ENCODE measurements around the gene ITCH. TPM values are rescaled to one million over a fixed set of nuclear protein-coding genes. Genes with fewer than 3 reads are reported as not detected.
A peak's percentile ranks its signal among the peaks of the same experiment; 100 is the strongest.

ITCH gene
- 30.9 TPM for total RNA-seq

GRCh38 chr20:34363062-34363464 lies at the start of gene ITCH:
TSS of gene ITCH (plus strand) at chr20:34363273. CDS start at chr20:34393812, 30,539 bp downstream.
- Histone ChIP-seq H3K4me3 (peak within 1 kb of the TSS; percentile 73 to 84), H3K36me3 (no peaks in the 10 kb centered on the region), H3K4me1 (peaks cover 49% of the 10 kb centered on the region), H3K9me3 (no peaks in the 10 kb centered on the region), H3K27ac (peak within 1 kb of the TSS; percentile 92), H3K27me3 (no peaks in the 10 kb centered on the region)
- peak in 1 of 2 donors; percentile 94 for DNase-seq (ENCODE audit: extremely low spot score in 2 of 2)
- no peak for TF ChIP-seq CTCF (IDR thresholded peaks at IDR 0.05)
- peak; percentile 97 to 98 for TF ChIP-seq POLR2AphosphoS5 (IDR thresholded peaks at IDR 0.05; ENCODE audit: insufficient read depth in 1 of 2, low read depth in 1 of 2)
- peak; percentile 80 to 91 for TF ChIP-seq POLR2A (IDR thresholded peaks at IDR 0.05)
- intact Hi-C loops (cut with DNase I), result no loop called here

GRCh38 chr20:34315236-34315635 lies 47.8 kb upstream of the ITCH start:
- intact Hi-C loops (cut with DNase I), result loop anchor here (10.0 kb wide), 2 partner anchors 210 to 460 kb away; no protein-coding TSS in a partner anchor
- no peaks in the 10 kb centered on the region for H3K36me3 ChIP-seq
- peaks cover 17% of the 10 kb centered on the region for H3K4me1 ChIP-seq
- H3K4me3 ChIP-seq, result no peak overlapping the region
- H3K9me3 ChIP-seq, result no peaks in the 10 kb centered on the region
- H3K27ac ChIP-seq, result no peak overlapping the region
- no peaks in the 10 kb centered on the region for H3K27me3 ChIP-seq
- TF ChIP-seq CTCF (IDR thresholded peaks at IDR 0.05), result no peak
- no peak for TF ChIP-seq POLR2A (IDR thresholded peaks at IDR 0.05)
- TF ChIP-seq POLR2AphosphoS5 (IDR thresholded peaks at IDR 0.05; ENCODE audit: insufficient read depth in 1 of 2, low read depth in 1 of 2), result no peak
- no peak for DNase-seq (ENCODE audit: extremely low spot score in 2 of 2)

- Histone ChIP-seq H3K36me3 (no peaks in the 10 kb centered on the region), H3K4me1 (peaks cover 12% of the 10 kb centered on the region), H3K9me3 (no peaks in the 10 kb centered on the region), H3K4me3 (no peak overlapping the region), H3K27ac (no peak overlapping the region), H3K27me3 (no peaks in the 10 kb centered on the region)
- TF ChIP-seq POLR2A (IDR thresholded peaks at IDR 0.05) (no peak), POLR2AphosphoS5 (IDR thresholded peaks at IDR 0.05; ENCODE audit: insufficient read depth in 1 of 2, low read depth in 1 of 2) (no peak), CTCF (IDR thresholded peaks at IDR 0.05) (no peak)
- no peak for DNase-seq (ENCODE audit: extremely low spot score in 2 of 2)
- intact Hi-C loops (cut with DNase I), result loop anchor here (10.0 kb wide), 2 partner anchors 208 to 458 kb away; no protein-coding TSS in a partner anchor
These were observed 46.8 kb upstream of the ITCH start for GRCh38 chr20:34316196-34316814.

GRCh38 chr20:34318609-34319443 lies 44.2 kb upstream of the ITCH start:
- Histone ChIP-seq H3K9me3 (no peaks in the 10 kb centered on the region), H3K36me3 (no peaks in the 10 kb centered on the region), H3K27ac (no peak overlapping the region), H3K27me3 (no peaks in the 10 kb centered on the region), H3K4me1 (no peaks in the 10 kb centered on the region), H3K4me3 (no peak overlapping the region)
- intact Hi-C loops (cut with DNase I), result loop anchor here (10.0 kb wide), 2 partner anchors 206 to 456 kb away; no protein-coding TSS in a partner anchor
- no peak for DNase-seq (ENCODE audit: extremely low spot score in 2 of 2)
- no peak for TF ChIP-seq POLR2A (IDR thresholded peaks at IDR 0.05)
- no peak for TF ChIP-seq POLR2AphosphoS5 (IDR thresholded peaks at IDR 0.05; ENCODE audit: insufficient read depth in 1 of 2, low read depth in 1 of 2)
- no peak for TF ChIP-seq CTCF (IDR thresholded peaks at IDR 0.05)
